ENCODE data around the gene JAML. TPM values are rescaled to one million over a fixed set of nuclear protein-coding genes. Genes with fewer than 3 reads are reported as not detected.

Gene JAML
- total and polyA plus RNA-seq, 2 of the 13 experiments (the other 11 are each of a cell fraction or from before 2014, with no cell fraction given): 2.0 to 3.3 TPM

DNA sequence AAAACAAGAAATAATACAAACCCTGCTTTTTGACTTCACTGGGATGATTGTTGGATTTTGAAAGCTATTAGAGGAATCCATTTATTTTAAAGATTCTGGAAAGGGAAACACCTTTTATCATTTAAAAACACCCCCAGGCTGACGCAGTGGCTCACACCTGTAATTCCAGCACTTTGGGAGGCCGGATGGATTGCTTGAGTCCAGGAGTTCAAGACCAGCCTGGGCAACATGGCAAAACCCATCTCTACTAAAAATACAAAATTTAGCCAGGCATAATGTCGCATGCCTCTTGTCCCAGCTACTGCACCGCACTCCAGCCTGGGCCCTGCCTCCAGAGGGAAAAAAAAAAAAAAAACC, 48.1 kb downstream of the JAML start:
- intact Hi-C loops (cut with micrococcal nuclease; ENCODE audit: unreplicated experiment): no loop called here
- no peak for FAIRE-seq

More for the DNA sequence above, 48.1 kb downstream of the JAML start:
- CTCF ChIA-PET (ENCODE audit: low intra/inter-chr PET ratio, low total read pairs): no interaction called here
- no peak overlapping the region for H2AFZ ChIP-seq (ENCODE audit: low read length)
- ATAC-seq (no peak), DNase-seq (ENCODE audit: low spot score) (no peak)
- peak; percentile 99 for TF ChIP-seq ZNF142 (CRISPR knock-in tag; IDR thresholded peaks at IDR 0.05)
- TF ChIP-seq ZNF326 (CRISPR knock-in tag; IDR thresholded peaks at IDR 0.05; ENCODE audit: borderline replicate concordance): no peak
- no peaks in the 10 kb centered on the region for H3K9me3 ChIP-seq (ENCODE audit: low read length)
- H3K4me1 ChIP-seq (ENCODE audit: insufficient read depth, low read length): peaks cover 51% of the 10 kb centered on the region
- no peak overlapping the region for H3K9ac ChIP-seq (ENCODE audit: insufficient read depth, low read depth, low read length)
- H3K36me3 ChIP-seq (replicated peaks in 1 of 2; ENCODE audit: control insufficient read depth in 1 of 2, insufficient read depth in 2 of 2, low read length in 2 of 2): no peaks in the 10 kb centered on the region
- BruUV-seq (replicated peaks): no TSS peak
- H3K27ac ChIP-seq (ENCODE audit: extremely low read length, insufficient read depth, low read length): no peak overlapping the region
- POLR2A ChIA-PET: no interaction called here
- in situ Hi-C loops (cut with HindIII; ENCODE audit: extremely low pct_ligation_motif_present, low pct_unique_long_range_greater_than_20kb): no loop called here
- 93% methylated on average over 4 of the region's 4 CpGs for WGBS (ENCODE audit: low lambda C conversion rate)
- H3K4me3 ChIP-seq (replicated peaks in 1 of 3; ENCODE audit: insufficient read depth in 1 of 3, low read depth in 2 of 3, low read length in 3 of 3): no peak overlapping the region
- peaks cover 1 to 16% of the 10 kb centered on the region in 2 experiments; a peak in 1 of 5 replicates for H3K27me3 ChIP-seq (ENCODE audit: control insufficient read depth in 1 of 2, insufficient read depth in 2 of 2, low read length in 2 of 2)
- H3K4me2 ChIP-seq (ENCODE audit: low read depth, low read length): no peak overlapping the region
- H3K79me2 ChIP-seq (ENCODE audit: insufficient read depth, low read length): no peaks in the 10 kb centered on the region
- no peaks in the 10 kb centered on the region for H4K20me1 ChIP-seq (ENCODE audit: insufficient read depth, low read length)
